HG02678 (cell line): ENCODE data around the gene KIAA1549.
"Not testable (repeated sequence)": the region's sequence is repeated elsewhere in the genome, so short reads cannot be mapped to it uniquely, and the experiment has no call there.

ENCODE experiments used
- ATAC-seq: cut with Tn5 transposase; IDR thresholded peaks from one replicate; pipeline ENCODE4 v1.9.1; 2021; ENCODE audit warnings: mild to moderate bottlenecking, moderate library complexity; ENCODE audit not compliant: unreplicated experiment

KIAA1549 gene

GRCh38 chr7:138821912-138822311 is 159.3 kb downstream of the KIAA1549 start:
- ATAC-seq = no peak

- no peak for ATAC-seq
These were observed 161.6 kb downstream of the KIAA1549 start for GRCh38 chr7:138819625-138820024.

GRCh38 chr7:138816650-138817049 is 164.5 kb downstream of the KIAA1549 start:
- no peak for ATAC-seq

- ATAC-seq = no peak
These were observed 166.3 kb downstream of the KIAA1549 start for GRCh38 chr7:138814816-138815332.

DNA sequence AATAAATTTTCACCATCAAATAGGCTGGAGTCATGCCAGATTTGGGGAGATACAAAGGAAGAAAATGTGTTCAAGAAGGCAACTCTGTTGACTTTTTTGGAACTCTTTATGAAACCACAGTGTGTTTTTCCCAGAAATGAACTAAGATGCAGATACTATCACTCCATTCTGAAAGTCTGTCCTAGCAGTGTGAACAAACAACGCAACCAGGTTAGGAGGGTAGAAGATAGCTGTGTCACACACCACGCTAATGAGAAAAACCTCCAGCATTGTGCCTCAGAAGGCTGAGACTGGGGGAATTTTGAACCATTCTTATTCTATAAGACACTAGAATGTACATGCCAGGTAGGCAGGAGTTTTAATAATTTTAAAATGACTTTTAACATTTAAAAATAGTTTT is 167.2 kb downstream of the KIAA1549 start:
- no peak for ATAC-seq

- not testable (repeated sequence) for ATAC-seq
These were observed 169.9 kb downstream of the KIAA1549 start for GRCh38 chr7:138811327-138811726.

DNA sequence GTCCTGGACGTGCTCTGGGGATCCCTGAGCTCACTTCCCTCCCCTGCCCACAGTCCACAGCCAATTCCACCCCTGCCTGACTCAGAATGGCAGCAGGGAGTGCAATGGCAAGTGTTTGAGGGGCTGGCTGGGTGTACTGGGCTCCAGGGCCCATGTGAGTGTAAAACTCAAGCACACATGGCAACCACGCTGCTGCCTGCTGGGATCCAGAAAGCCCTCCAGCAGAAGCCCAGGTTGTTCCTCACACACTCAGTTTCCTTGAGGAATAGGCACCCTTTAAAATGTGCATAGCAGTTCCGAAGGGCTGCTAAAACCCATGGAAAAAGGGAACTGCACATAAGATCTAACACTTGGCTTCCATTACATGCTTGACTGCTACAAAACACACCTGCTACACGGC is 171.8 kb downstream of the KIAA1549 start:
- no peak for ATAC-seq

- ATAC-seq = no peak
These were observed 176.6 kb downstream of the KIAA1549 start for GRCh38 chr7:138804618-138805017.

GRCh38 chr7:138802706-138803105 is 178.5 kb downstream of the KIAA1549 start:
- ATAC-seq = no peak

- ATAC-seq = no peak
These were observed 179.9 kb downstream of the KIAA1549 start for GRCh38 chr7:138801256-138801655.

GRCh38 chr7:138799336-138800000 is 181.7 kb downstream of the KIAA1549 start:
- no peak for ATAC-seq

- ATAC-seq = no peak
These were observed 182.4 kb downstream of the KIAA1549 start for GRCh38 chr7:138798836-138799235.

DNA sequence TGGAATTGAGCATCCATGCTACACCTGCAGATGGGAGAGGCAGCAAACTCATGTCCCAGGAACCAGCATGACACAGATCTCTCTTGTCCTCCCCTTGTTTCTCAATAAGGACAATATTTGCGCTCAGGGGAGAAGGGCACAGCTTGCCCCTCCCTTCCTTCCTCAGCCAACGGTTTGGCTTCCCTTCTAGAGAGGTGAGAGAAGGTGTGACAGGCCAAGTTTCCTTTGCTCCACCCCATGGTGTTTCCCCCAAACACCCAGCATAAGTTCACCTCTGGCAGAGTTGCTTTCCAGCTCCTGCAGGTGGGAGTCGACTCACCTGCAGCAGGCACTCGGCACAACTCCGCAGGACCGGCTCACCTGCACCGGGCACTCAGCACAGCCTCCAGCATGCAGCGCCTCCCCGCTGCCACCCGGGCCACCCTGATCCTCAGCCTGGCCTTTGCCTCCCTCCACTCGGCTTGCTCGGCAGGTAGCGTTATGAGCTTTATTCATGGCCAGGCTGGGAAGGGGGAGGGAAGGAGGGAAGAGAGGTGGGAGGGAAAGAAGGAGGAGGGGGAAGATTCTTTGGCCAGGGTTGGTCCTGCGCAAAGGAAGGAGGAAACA is 183.4 kb downstream of the KIAA1549 start, which contains the start of the genes ATP6V0A4 and TMEM213:
ATP6V0A4 (minus strand) TSS at position 482 of the 606 bp plus-strand sequence. CDS start 26,949 bp downstream, outside the sequence.
TMEM213 (plus strand) TSS at position 280 of the 606 bp plus-strand sequence; CDS start at position 391, 111 bp downstream.
- ATAC-seq = no peak

- not testable (repeated sequence) for ATAC-seq
These were observed 184.1 kb downstream of the KIAA1549 start for GRCh38 chr7:138797046-138797445.

DNA sequence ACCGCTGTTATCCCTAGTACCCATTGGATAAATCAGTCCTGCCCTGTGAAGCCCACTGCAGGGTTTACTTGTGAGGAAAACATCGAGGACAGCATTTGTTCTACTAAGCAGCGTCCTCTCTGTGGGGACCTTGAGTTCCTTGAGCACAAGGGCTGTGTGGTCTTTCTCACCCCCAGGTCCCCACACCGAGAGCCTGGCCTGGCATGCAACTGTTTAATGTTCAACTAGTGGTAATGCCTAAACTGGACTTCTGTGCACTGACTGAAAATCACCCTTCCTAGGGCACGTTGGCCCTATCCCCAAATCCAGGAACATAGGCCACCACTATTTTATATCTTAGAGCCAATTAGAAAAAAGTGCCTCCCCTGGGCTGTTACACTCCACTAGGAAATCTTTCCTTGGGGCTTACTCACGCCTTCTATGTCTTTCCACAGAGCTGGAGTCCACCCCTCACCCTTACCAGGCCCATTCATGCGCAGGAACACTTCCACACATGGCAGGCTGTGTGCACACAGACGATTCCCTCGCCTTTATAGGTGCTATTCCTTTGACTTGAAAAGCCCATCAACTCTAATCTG is 185.1 kb downstream of the KIAA1549 start:
- no peak for ATAC-seq

GRCh38 chr7:138785587-138786437 is 195.4 kb downstream of the KIAA1549 start:
- no peak for ATAC-seq

DNA sequence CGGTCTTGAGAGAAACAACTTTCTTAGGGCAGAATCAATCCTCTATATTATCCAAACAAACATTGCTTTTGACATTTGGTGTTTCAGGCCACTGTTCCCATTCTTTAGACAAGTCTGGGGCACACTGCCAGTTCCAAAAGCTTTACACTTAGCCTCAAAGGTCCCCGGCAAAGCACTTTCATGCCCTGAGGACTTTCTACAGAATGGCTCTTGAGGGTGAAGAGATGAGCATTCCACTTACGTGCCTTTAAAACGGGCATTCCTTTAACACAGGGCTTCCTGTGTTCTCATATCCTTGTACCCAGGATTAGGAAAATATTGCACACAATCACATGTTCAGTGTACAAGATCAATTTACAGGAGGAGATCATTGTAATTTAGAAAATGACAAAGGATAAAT is 196.5 kb downstream of the KIAA1549 start:
- ATAC-seq = no peak
